ENCODE data around the gene TLE4. TPM values are rescaled to one million over a fixed set of nuclear protein-coding genes. Genes with fewer than 3 reads are reported as not detected.
"Not testable (repeated sequence)": the region's sequence is repeated elsewhere in the genome, so short reads cannot be mapped to it uniquely, and the experiment has no call there.

The TLE4 gene
- total RNA-seq, result 12.1 and 13.9 TPM in 2 replicates

DNA sequence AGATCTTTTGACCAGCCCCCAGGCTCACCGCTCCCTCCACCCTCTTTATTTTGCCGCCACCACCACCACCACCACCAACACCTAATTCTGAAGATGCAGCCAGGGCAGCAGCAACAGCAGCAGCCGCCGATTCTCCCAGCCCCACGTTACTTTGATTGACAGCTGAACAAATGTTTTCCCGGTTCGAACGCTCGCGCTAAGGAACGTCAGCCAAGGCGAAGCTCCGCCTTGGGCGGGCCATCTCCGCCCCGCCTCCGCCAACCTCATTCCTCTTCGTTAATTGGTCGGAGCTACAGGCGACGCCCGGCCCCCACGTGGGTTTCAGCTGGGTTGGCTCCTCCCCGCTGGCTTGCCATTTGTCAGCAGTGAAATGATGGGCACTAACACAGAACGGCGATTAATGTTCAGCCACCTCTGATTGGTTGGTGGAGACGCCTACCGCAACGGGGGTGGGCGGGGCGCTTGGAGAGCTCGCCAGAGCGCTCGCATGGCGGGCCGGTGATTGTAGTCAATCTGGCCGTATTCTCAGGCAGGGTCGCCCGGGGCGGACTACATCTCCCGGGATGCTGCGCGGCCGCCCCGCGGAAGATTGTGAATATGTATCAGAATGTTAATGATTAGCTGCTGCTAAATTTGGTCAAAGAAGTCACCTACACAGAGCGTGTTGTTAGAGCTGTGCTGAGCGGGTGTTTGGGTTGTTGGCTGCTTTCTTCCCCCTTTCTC is at the start of gene TLE4:
TSS of gene TLE4 (plus strand) at position 657 of the 723 bp plus-strand sequence. CDS start 826 bp downstream, outside the sequence.
- Mint-ChIP-seq H3K4me3 (no peak within 1 kb of the TSS), H3K9me3 (no peaks in the 10 kb centered on the region), H3K27ac (peak within 1 kb of the TSS; percentile 66), H3K36me3 (ENCODE audit: low read depth) (peaks cover 15% of the 10 kb centered on the region), H3K4me1 (peaks cover 28% of the 10 kb centered on the region), H3K27me3 (peaks cover 20% of the 10 kb centered on the region)
- peak; percentile 100 for DNase-seq
- intact Hi-C loops (cut with micrococcal nuclease), result loop anchor here (1.0 to 2.0 kb wide), 3 partner anchors 11 to 241 kb away; no protein-coding TSS in a partner anchor

DNA sequence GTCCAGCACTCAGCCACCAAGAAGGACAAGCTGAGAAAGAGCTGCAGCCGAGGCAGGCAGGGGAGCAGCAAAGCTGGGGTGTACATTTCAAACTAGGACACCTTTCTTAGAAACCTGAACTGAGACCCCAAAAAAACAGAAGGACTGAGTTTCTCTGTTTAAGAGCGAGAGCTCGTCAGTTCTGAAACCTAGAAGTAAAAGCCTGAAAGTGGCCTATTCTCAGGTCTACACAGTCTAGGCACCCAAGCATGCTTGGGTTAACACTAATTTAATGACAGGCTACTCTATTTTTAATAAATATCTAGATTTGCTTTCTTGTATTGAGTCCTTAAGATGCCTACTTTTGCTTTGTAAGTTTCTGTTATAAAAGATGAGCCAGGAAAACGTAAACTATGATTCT is 49.0 kb upstream of the TLE4 start:
- Mint-ChIP-seq H3K36me3 (ENCODE audit: low read depth) (no peaks in the 10 kb centered on the region), H3K9me3 (peaks cover under 1% of the 10 kb centered on the region), H3K27ac (no peak overlapping the region), H3K4me1 (no peaks in the 10 kb centered on the region), H3K4me3 (no peak overlapping the region), H3K27me3 (no peaks in the 10 kb centered on the region)
- intact Hi-C loops (cut with micrococcal nuclease), result no loop called here
- peak; percentile 37 for DNase-seq

DNA sequence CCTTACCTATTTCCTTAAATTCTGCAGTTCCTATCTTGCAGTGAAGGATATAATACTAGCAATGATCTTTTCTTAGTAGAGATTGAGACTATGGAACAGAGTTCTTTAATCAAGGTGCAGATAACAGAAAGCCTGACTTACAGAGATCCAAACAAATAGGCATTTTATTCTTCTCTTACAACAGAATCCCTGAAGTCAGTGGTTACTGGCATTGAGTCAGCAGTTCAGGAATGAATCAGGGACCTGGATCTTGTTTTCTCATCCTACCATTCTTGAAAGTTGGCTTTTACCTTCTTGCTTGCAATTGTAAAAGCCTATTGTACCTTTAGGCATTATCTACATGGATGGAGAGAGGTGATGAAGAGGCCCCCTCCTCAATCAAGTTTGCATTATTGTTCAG is 47.5 kb upstream of the TLE4 start:
- peaks cover 3% of the 10 kb centered on the region for H3K9me3 Mint-ChIP-seq
- no peak overlapping the region for H3K4me3 Mint-ChIP-seq
- DNase-seq, result no peak
- no peaks in the 10 kb centered on the region for H3K36me3 Mint-ChIP-seq (ENCODE audit: low read depth)
- intact Hi-C loops (cut with micrococcal nuclease), result no loop called here
- no peak overlapping the region for H3K27ac Mint-ChIP-seq
- no peaks in the 10 kb centered on the region for H3K27me3 Mint-ChIP-seq
- H3K4me1 Mint-ChIP-seq, result no peaks in the 10 kb centered on the region

DNA sequence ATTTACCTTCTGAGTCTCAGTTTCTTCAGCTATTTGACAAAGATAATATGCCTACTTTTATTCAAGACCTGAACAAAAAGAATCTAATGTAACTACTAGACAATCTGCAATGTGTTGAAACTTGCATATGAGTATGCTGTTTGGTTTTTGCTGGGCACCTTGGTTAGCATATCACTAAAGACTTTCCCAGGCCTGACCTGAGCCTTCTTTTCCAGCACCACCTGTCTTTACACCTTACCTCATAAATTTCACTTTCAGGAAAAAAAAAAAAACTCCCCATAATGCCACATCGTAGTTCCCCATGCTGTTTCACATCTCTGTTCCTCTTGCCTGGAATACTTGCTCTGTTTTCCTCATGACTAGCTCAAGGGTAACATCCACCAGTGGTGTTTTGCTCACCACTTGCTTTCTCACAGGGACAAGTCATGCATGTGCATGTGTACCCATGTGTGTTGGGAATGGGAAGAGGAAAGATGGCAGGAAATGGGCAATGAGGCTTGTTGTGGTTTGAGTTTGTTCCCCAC is 45.6 kb upstream of the TLE4 start:
- intact Hi-C loops (cut with micrococcal nuclease), result no loop called here
- Mint-ChIP-seq H3K27me3 (peaks cover 1% of the 10 kb centered on the region), H3K4me1 (no peaks in the 10 kb centered on the region), H3K27ac (no peak overlapping the region), H3K36me3 (ENCODE audit: low read depth) (no peaks in the 10 kb centered on the region), H3K4me3 (no peak overlapping the region), H3K9me3 (peaks cover 3% of the 10 kb centered on the region)
- no peak for DNase-seq

DNA sequence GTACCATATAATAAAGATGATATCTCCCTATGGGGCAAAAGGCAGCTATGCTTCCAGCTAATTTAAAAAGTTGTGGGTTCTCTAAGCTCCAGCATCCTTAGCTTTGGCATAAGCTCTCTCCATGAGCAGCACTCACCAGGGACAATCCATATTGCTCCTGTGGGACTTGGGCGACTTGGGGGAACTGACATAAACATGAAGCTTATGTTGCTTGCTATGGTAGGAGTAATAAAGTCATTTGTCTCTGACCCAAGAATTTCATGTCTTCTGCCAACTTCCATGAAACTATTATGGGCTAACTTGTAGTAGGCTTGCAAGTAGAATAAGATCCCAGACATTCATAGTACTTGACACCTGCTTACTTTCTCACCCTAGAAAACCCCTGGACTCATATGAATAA is 36.2 kb upstream of the TLE4 start:
- H3K27me3 Mint-ChIP-seq, result peaks cover 4% of the 10 kb centered on the region
- intact Hi-C loops (cut with micrococcal nuclease), result no loop called here
- H3K4me1 Mint-ChIP-seq, result no peaks in the 10 kb centered on the region

DNA sequence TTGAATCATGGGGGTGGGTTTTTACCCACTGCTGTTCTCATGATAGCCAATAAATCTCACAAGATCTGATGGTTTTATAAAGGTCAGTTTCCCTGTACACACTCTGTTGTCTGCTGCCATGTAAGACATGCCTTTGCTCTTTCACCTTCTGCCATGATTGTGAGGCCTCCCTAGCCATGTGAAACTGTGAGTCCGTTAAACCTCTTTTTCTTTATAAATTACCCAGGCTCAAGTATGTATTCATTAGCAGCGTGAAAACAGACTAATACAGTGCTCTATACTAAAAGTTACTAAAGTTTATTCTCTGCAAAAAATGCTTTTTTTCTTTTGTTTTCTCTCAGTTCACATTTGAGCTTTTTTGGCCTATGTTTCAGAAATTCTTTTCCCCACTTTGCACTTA is 33.9 kb upstream of the TLE4 start:
- Mint-ChIP-seq H3K27me3 (no peaks in the 10 kb centered on the region), H3K4me1 (no peaks in the 10 kb centered on the region), H3K36me3 (ENCODE audit: low read depth) (no peaks in the 10 kb centered on the region), H3K9me3 (no peaks in the 10 kb centered on the region), H3K4me3 (no peak overlapping the region), H3K27ac (no peak overlapping the region)
- intact Hi-C loops (cut with micrococcal nuclease), result no loop called here
- DNase-seq, result no peak

More for the DNA sequence above, 36.2 kb upstream of the TLE4 start:
- Mint-ChIP-seq H3K4me3 (no peak overlapping the region), H3K27ac (no peak overlapping the region), H3K9me3 (no peaks in the 10 kb centered on the region), H3K36me3 (ENCODE audit: low read depth) (no peaks in the 10 kb centered on the region)
- DNase-seq, result no peak

DNA sequence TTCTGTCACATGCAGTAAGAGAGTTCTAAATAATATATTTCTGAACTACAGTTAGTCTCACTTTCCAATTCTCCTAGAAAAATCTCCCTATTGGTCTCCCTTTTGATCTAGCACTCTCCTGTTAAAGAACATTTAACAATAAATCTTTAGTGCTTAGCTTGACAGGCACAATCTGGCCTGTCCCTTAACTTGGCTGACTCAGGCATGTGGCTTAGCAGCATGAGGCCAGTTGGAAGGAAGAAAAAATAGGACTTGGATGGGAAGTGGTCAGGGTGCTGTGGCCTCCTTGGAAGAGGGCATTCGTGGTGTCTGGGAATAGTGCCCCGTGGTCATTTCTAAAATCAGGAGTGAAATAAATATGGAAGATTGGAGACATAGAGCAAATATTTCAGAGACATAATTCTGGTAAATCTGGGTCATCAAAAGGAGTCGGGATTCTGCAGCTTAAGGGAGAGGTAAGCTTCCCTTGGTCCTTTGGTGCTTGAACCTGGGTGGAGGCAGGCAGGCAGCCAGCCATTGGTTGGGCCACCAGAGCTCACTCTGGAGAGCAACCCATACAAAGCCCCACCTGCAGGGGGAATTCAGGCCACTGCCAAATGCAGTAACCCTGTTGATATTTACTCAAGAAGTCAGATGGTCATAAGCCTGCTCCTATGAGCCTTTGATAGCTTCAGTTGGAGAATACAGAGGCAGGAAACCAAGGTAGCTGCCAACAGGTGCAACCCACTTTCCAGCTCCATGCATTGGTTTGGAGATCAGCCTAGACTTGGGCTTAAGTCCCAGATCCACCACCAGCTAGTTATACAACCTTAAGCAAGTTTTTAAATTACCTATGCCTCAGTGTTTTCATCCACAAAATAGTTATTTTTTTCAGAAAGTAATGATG is 28.8 kb upstream of the TLE4 start:
- intact Hi-C loops (cut with micrococcal nuclease), result no loop called here
- H3K36me3 Mint-ChIP-seq (ENCODE audit: low read depth), result peaks cover 4% of the 10 kb centered on the region
- H3K9me3 Mint-ChIP-seq, result peaks cover 4% of the 10 kb centered on the region
- no peak for DNase-seq
- no peaks in the 10 kb centered on the region for H3K27me3 Mint-ChIP-seq
- peaks cover 14% of the 10 kb centered on the region for H3K4me1 Mint-ChIP-seq
- no peak overlapping the region for H3K4me3 Mint-ChIP-seq
- H3K27ac Mint-ChIP-seq, result no peak overlapping the region

DNA sequence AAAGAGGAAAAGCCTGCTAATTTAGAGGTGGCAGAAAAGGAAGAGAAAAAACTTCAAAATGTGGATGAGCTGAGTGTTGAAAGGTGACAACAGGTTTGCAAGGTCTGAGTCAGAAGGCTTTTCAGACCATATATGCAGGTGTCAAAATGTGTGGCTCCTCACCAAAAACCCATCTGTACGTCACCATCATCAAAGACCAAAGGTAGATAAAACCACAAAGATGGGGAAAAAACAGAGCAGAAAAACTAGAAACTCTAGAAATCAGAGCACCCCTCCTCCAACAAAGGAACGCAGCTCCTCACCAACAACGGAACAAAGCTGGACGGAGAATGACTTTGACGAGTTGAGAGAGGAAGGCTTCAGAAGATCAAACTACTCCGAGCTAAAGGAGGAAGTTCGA is 27.4 kb upstream of the TLE4 start:
- H3K27me3 Mint-ChIP-seq; H3K36me3 Mint-ChIP-seq (ENCODE audit: low read depth); H3K9me3 Mint-ChIP-seq; intact Hi-C loops (cut with micrococcal nuclease): not testable (repeated sequence)
- Mint-ChIP-seq H3K4me1 (peaks cover 14% of the 10 kb centered on the region), H3K27ac (peak overlapping the region; percentile 62), H3K4me3 (peak overlapping the region; percentile 64)
- DNase-seq, result peak; percentile 75

DNA sequence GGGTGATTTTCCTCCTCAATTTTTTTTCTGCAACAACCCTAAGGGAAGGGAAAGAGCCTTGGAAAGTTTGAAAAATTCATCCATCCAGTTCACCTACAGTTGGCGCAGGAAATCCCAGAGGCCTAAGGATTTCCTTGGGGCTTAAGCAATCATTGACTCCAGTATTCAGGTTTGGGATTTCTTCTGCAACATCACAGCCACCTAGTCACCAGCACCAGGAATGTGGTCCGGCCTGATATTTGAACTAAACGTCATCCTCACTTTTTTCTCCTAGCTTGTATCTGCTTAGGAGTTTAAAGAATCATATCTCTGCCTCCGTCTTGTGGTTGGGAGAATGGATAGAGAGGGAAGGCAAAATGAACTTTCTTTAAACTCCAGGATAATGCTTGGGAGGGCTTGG is 20.2 kb upstream of the TLE4 start:
- no peak overlapping the region for H3K4me3 Mint-ChIP-seq
- H3K9me3 Mint-ChIP-seq, result peaks cover 10% of the 10 kb centered on the region
- H3K27ac Mint-ChIP-seq, result no peak overlapping the region
- DNase-seq, result no peak
- H3K4me1 Mint-ChIP-seq, result no peaks in the 10 kb centered on the region
- no peaks in the 10 kb centered on the region for H3K27me3 Mint-ChIP-seq
- H3K36me3 Mint-ChIP-seq (ENCODE audit: low read depth), result no peaks in the 10 kb centered on the region
- intact Hi-C loops (cut with micrococcal nuclease), result no loop called here

DNA sequence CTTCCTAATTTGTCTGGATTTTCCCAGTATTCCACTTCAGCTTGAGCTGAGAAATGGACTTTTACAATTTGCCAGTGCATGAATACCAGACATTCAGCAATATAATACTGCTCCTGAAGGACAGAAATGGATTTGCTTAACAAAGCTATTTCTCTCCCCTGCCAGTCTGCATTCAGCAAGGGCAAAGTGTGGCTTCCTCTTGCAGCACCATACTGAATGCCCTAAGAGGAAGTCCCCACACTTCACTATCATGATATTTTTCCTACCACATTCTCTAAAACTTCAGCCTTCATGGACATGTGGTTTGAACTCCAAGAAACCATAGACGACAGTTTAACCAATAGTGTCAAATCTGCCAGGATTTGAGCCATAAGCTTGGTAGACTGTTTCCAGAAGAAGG is 19.8 kb upstream of the TLE4 start:
- Mint-ChIP-seq H3K27me3 (no peaks in the 10 kb centered on the region), H3K27ac (no peak overlapping the region), H3K36me3 (ENCODE audit: low read depth) (no peaks in the 10 kb centered on the region), H3K4me1 (no peaks in the 10 kb centered on the region), H3K4me3 (no peak overlapping the region), H3K9me3 (peaks cover 8% of the 10 kb centered on the region)
- intact Hi-C loops (cut with micrococcal nuclease), result no loop called here
- no peak for DNase-seq

DNA sequence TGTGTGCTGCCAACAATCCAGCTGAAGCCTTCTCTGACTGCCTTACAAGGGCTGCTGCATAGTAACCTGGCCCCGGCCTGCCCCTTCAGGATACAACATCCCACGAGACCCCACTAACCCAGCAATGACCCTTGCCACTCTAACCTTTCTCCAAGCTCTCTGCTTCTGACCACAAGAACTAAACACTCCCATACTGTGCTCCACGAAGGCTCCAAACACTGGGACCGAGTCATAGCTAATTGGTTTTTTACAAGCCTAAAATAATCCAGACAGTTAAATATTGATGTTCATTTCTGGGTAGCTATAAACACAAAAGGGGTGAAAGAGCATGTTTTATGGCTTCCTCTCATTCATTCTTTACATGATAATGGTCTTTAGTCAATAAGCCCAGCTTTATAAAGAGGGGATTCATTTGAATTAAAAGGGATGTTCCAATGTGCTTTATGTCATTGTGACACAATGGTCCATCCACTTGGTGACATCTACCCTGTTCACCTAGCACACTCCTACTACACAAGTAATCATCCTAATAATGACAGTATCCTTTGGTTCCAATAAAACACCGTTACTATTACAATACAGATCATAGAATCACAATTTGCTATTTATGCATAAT is 16.2 kb upstream of the TLE4 start:
- H3K4me1 Mint-ChIP-seq, result no peaks in the 10 kb centered on the region
- H3K36me3 Mint-ChIP-seq (ENCODE audit: low read depth), result no peaks in the 10 kb centered on the region
- no peak overlapping the region for H3K4me3 Mint-ChIP-seq
- DNase-seq, result no peak
- H3K27me3 Mint-ChIP-seq, result peaks cover 2% of the 10 kb centered on the region
- H3K9me3 Mint-ChIP-seq, result peaks cover 7% of the 10 kb centered on the region
- intact Hi-C loops (cut with micrococcal nuclease), result no loop called here
- no peak overlapping the region for H3K27ac Mint-ChIP-seq

DNA sequence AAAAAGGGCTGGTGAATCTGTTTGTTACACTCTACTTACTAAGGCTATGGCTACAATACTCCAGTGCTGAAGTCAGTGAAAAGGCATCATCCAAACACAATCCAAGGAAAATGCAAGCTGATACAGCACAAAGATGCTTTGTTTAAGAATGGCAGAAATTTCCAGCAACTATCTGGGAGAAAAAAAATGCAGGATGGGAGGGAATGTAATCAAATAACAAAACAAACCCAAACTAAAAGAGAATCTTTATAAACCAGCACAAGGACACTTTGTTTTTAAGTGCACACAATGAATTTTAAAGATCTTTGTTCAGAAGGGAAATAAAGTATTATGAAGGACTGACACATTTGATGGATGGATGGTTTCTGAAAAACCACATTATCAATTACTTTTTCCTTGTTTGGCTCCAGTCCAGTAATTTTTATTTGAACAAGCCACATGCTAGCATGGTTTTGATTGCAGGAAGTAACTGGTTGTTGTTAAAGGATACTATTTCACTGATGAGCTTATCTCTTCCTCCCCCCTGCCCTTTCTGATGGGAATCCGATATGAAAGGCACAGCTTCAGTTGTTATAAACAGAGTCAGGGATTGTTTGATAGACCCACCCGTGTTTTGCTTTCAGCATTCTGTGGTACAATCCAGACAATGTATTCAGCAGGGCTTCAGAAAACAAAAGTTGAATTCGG is 12.1 kb upstream of the TLE4 start:
- intact Hi-C loops (cut with micrococcal nuclease), result no loop called here
- Mint-ChIP-seq H3K4me1 (no peaks in the 10 kb centered on the region), H3K9me3 (peaks cover 4% of the 10 kb centered on the region), H3K27ac (no peak overlapping the region), H3K36me3 (ENCODE audit: low read depth) (no peaks in the 10 kb centered on the region), H3K27me3 (peaks cover 6% of the 10 kb centered on the region), H3K4me3 (no peak overlapping the region)
- DNase-seq, result no peak

DNA sequence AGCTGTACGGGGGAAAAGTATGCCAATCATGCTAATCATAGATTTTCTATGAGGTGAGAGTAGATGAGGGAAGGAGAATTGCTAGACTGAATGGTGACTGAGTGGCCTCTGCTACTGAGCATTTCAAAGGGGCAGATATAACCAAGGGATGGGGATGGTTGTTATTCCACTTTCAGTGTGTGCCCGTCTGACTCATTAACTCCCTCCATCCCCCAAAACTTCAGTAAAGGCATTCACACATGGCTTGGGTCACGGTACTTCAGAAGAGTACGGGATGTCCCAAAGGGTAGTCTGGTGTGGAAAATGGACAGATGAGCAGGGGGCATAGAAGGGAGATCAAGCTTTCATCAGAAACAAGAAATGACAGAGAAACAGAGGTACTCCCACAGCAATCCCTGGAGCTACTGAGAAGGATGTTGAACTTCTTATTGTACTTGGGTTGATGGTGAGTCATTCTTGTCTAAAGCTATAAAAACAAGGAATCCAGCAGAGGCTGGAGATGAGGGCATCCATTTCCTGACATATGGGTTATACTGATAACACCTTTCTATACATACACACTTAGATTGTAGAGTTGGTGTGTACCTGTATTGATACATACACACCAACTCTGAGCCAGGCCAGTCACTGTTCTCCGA is 8.9 kb upstream of the TLE4 start:
- H3K36me3 Mint-ChIP-seq (ENCODE audit: low read depth), result no peaks in the 10 kb centered on the region
- H3K27me3 Mint-ChIP-seq, result peaks cover 15% of the 10 kb centered on the region
- no peak overlapping the region for H3K4me3 Mint-ChIP-seq
- no peaks in the 10 kb centered on the region for H3K9me3 Mint-ChIP-seq
- no peak for DNase-seq
- intact Hi-C loops (cut with micrococcal nuclease), result loop anchor here (2.0 kb wide), 1 partner anchor 20 kb away; no protein-coding TSS in a partner anchor
- peaks cover 6% of the 10 kb centered on the region for H3K4me1 Mint-ChIP-seq
- no peak overlapping the region for H3K27ac Mint-ChIP-seq

Measured in activated CD4-positive, alpha-beta T cell treated with anti-CD3 and anti-CD28 coated beads, Interleukin-2, amount 10 ng/mL, durations not matched to agents 24 days and 14 days (primary cell).